ENCODE data around the gene TNFAIP2.
A peak's percentile ranks its signal among the peaks of the same experiment; 100 is the strongest.
"Not testable (repeated sequence)": the region's sequence is repeated elsewhere in the genome, so short reads cannot be mapped to it uniquely, and the experiment has no call there.

Gene TNFAIP2

GRCh38 chr14:103107941-103108748 is 15.1 kb upstream of the TNFAIP2 start:
- no peak for DNase-seq

GRCh38 chr14:103108749-103109207 is 14.5 kb upstream of the TNFAIP2 start:
- no peak for DNase-seq

DNA sequence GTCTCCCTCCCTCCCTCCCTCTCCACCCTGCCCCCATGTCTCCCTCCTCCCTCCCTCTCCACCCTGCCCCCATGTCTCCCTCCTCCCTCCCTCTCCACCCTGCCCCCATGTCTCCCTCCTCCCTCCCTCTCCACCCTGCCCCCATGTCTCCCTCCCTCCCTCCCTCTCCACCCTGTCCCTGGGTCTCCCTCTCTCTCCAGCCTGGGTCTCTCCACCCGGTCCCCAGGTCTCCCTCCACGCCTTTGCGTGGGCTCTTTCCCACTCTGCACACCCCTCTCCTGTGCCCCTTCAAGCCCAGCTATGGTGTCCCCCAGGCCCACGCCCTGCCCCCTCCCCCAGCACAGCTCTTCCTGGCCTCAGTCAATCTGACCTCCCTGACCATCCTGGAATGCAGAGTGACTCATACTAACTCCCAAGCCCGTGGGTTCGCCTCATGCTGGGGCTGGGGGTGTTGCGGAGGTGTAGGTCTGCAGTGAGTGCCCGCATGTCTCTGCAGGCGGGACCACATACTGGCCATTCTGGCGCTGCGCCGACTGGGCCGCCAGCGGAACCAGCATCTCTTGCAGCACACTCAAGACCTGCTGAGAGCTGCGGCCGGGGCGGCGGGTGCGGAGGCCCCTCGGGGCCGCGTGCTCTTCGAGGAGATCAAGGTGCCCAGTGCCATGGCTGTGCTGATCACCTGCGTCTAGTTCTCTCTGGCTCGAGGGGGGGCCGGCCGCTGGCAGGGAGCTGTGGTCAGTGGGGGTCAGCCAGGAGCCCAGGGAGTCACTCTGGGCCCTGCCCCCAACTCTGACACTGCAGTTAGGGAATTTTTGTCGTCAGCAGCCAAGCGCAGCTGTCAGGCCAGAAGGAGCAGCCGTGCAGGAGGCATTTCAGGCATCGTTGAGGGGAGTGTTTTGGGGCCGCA is 13.5 kb upstream of the TNFAIP2 start:
- peak; percentile 83 for DNase-seq

GRCh38 chr14:103110681-103111231 is 12.5 kb upstream of the TNFAIP2 start:
- no peak for DNase-seq

GRCh38 chr14:103111232-103111868 is 11.9 kb upstream of the TNFAIP2 start:
- DNase-seq, result no peak

DNA sequence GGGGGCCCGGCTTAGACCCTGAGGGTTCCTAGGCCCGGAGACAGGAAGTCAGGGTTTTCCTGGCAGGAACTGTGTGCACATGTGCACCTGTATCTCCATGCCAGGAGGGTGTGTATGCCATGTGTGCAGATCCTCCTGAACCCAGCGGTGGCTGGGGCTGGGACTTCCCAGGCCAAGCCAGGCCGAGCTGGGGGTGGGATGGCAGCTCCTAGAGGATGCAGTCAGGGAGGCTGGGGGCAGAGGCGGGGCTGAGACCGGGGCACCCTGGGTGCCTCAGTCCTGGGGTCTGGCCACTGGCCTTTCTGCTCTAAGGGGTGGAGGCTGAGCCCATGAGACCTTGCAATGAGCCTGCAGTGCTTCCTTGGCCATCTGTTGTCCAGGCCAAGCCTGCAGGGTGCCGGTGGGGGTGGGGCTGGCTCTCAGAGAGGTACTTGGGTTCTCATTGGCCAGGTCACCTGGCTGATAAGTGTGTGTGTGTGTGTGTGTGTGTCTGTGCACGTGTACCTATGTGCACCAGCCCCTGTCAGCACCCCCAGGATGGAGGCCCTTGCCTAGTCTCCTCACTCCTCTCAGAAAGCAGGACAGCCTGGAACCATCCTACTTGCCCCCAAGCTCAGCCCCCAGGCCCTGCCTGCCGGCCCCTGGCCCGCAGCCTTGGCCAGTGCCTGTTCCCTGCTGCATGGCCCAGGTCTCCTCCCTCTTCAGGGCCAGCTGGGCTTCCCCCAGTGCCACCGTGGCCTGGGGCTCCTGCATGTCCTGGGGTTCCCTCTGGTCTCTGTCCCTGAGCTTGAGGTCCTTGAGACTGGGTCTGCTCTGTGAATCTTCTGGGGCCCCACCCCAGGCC is 10.6 kb upstream of the TNFAIP2 start:
- DNase-seq, result no peak

DNA sequence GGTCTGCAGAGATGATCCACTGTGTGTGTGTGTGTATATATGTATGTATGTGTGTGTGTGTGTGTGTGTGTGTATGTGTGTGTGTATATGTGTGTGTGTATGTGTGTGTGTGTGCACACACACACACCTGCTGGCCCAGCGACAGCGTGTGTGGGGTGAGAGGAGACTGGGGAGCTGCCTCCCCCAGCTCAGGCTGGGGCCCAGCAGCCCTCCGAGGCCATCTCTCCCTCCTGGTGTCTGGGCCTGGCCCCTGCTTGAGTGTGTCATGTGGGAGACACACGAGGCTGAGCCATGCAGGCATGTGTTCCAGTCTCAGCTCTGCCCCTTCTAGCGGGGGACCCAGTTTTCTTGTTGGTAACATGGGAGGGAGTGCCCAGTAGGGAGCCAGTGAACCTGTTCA is 10.0 kb upstream of the TNFAIP2 start:
- DNase-seq, result no peak

GRCh38 chr14:103113774-103114173 is 9.5 kb upstream of the TNFAIP2 start:
- DNase-seq, result no peak

DNA sequence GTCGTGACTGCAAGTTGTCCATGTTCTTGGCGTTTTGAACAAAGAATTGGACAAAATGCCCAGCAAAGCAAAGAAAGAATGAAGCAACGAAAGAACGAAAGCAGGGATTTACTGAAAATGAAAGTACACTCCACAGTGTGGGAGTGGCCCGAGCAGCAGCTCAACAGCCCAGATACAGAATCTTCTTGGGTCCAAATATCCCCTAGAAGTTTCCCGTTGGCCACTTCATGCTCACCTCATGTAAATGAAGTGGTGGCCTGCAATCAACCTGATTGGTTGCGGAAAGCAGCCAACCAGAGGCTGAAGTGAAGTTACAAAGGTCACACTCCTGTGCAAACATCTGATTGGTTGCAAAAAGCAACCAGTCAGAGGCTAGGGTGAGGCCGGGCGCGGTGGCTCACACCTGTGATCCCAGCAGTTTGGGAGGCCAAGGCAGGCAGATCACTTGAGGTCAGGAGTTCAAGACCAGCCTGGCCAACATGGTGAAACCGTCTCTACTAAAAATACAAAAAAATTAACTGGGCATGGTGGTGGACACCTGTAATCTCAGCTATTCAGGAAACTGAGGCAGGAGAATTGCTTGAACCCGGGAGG is 8.1 kb upstream of the TNFAIP2 start:
- not testable (repeated sequence) for DNase-seq

GRCh38 chr14:103115845-103116572 is 7.3 kb upstream of the TNFAIP2 start:
- DNase-seq, result peak; percentile 30

GRCh38 chr14:103116636-103117035 is 6.6 kb upstream of the TNFAIP2 start:
- DNase-seq, result no peak

- DNase-seq, result not testable (repeated sequence)
Measured at GRCh38 chr14:103117499-103117898, 5.8 kb upstream of the TNFAIP2 start.

GRCh38 chr14:103118018-103118662 is 5.1 kb upstream of the TNFAIP2 start:
- no peak for DNase-seq

- DNase-seq, result no peak
Measured at GRCh38 chr14:103118663-103119404, 4.4 kb upstream of the TNFAIP2 start.

- not testable (repeated sequence) for DNase-seq
Measured at GRCh38 chr14:103119527-103119926, 3.7 kb upstream of the TNFAIP2 start.

DNA sequence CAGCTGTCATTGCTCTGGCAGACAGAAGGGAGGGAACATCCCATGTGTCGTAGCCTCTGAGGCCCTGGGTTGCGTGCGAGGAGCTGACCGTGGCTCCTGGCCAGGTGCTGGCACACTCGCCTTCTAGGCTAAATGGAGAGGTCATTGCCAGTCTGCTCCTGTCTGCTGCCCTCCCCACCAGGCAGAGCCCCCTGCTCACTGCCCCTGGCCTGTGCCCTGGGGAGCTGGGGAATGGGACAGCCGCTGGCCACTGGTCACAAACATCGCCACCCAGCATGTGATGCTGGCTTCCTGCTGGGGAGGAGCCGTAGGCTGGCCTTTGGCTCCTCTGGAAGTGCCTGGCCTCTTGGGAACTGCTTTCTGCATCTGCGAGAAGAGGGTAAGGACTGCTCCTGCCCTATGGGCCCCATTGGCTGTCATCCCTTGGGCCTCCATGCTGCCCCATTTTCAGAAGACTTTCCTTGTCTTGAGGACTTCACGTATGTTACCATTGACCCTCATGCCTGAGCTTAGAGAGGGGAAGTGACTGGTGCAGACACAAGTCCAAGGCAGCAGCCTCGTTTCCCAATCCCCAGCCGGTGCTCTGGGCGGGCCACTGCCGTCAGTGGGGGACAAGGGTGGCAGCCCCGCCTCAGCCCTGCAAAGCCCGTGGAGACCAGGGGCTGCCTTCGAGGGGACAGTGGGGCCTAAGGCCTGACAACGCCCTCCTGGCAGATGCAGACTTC is 2.0 kb upstream of the TNFAIP2 start:
- DNase-seq, result no peak

DNA sequence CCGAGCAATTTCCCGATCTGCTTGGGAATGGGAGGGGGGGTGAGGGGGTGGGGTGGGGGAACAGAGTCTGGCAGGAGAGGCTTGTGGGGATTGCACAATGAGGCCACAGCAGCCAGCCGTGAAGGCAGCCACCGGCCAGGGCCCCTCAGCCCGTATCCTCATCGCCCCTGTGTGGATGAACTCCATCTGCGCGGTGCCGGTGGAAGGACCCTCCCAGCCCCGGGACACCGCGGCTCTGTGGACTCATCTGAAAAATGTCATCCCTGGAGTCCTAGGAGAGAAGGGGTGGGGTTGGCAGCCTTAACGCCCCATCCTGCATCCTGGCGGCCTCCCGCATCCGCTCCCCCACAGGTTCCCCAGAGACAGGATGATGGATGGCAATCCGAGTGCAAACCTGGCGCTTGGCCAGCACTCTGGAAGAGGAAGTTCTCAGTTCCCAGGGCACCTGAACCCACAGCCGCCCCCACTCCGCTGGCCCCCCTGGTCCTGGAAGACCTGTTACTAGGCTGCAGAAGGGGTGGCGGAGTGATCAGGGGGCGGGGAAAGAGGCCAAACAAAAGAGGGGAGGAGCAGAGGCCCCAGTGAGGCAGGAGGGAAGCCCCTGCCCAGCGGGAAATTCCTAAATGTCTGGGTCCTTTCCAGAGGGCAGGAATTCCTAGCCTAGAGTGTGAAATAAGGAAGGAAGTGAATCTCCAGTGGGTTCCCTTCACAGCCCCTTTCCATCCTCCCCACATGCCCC is 1.2 kb upstream of the TNFAIP2 start:
- DNase-seq, result peak; percentile 86

GRCh38 chr14:103122585-103122946 is 695 bp upstream of the TNFAIP2 start:
- no peak for DNase-seq
